ENCODE data around the gene ADCY9.
"Not testable (repeated sequence)": the region's sequence is repeated elsewhere in the genome, so short reads cannot be mapped to it uniquely, and the experiment has no call there.

Gene ADCY9

DNA sequence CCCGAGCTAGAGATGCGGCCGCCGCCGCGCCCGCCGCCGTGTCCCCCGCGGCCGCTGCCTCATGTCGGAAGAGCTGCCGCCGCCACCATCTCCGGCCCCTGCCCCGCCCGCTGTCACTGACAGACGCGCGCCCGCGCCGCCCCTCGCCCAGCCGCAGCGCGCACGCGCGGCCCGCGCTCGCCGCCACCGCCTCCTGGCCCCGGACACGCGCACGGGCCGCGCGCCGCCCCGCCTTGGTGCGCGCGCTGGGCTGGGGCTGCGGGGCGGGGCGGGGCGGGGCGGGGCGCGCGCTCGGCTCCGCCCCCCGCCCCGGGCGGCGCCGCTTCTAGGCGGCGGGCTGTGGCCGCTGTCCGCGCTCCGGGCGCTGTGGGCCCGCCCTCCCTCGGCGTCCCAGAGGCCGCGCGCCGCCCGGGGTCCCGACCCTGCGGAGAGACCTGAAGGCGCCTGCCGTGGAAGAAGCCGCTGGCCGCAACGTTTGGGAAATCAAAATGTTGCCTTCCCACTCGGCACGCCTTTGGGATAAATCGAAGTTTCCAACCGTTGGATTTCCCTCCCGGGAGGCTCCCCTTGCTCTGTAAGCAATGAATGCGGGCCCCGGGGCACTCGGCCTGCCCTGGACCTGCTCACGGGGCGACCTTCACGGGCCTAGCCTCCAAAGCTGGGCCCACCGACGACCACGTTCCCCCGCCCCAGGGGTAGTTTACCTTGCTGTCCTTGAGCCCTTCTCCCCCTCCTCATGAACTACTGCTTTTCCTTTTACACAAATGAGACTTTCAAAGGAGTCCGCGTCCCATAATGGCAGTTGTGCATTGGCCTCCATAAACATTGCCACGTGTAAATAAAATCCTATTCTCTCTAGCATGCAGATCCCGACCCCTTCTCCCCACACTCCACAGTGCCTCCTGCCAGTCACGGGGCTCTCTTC, at the start of gene ADCY9:
Gene ADCY9 (minus strand): TSS at position 118 of the 925 bp plus-strand sequence. CDS start 1,000 bp downstream, outside the sequence.
- no peak for DNase-seq

DNA sequence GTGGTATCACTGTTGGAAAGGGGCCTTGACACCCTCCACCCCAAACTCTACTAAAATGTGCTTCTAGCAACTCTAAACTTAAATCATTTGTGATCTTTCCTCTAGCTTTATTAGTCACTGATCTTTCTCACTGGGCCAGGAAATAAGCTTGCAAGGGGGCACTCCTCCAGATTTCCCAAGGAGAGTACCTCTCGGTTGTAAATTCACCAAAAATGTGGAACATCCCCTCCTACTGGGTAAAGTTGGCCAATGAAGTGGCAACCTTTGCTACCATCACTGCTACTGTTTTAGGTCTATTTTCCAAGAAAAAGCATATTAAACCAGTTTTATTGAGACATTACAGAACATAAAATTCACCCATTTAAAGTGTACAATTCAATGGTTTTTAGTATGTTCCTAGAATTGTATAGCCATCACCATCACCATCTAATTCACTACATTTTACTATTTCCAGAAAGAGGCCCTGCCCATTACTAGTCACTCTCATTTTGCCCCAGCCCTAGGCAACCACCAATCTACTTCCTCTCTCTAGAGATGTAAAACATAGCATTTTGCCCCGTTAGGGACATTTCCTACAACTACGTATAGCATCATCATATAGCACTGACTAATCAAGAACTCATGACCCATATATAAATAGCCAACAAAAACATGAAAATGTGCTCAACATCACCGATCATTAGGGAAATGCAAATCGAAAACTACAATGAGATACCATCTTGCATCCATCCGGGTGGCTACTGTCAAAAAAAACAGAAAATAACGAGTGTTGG, 44.6 kb upstream of the ADCY9 start:
- DNase-seq = no peak

DNA sequence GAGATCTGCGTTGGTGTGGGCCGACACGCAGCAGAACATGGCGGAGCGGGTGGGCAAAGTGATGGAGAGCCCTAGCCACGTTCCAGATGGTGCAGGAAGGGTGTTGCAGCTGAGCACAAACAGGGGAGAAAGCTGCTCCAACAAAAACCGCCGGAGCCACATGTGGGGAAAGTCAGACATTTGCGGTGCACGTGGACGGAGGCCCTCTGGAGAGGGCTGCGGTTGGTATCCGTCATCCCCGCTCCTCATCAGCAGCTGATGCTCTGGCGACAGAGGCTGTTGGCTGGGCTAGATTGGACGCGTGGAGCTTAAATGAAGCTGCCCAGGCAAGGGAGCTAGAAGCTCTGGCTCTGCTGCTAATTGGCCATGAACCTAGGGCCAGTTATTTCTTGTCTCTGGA, 43.5 kb upstream of the ADCY9 start:
- no peak for DNase-seq

DNA sequence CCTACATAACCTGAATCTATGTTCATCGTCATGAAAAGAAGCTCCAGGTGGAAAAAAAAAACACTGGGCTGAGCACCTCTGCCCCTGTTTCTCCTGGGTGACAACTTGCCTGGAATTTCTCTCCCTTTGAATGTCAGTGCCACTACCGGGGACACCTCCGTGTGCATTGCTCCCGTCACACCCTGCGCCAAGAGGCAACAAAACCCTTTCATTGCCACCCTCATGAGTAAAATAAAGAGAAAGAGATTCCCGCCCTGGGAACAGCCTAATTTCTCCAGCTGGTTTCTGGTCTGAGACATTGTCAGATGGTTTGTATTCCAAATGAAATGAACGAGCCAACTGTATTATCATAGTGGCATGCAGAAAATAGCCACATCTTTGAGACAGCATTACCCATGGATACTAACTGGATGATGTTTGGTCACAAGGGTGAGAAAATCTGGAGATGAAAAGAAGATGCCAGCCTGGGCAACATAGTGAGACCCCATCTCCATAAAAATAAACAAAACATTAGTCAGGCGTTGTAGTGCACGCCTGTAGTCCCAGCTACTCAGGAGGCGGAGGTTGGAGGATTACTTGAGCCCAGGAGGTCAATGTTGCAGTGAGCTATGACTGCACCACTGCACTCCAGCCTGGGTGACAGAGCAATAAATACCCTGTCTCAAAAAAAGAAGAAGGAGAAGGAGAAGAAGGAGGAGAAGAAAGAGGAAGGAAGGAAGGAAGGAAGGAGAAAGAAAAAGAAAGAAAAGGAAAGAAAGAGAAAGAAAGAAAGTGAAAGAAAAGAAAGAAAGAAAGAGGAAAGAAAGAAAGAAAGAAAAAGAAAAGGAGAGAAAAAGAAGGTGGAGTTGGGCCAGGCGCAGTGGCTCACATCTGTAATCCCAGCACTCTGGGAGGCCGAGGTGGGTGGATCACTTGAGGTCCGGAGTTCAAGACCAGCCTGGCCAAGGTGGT, 42.2 kb upstream of the ADCY9 start:
- no peak for DNase-seq

DNA sequence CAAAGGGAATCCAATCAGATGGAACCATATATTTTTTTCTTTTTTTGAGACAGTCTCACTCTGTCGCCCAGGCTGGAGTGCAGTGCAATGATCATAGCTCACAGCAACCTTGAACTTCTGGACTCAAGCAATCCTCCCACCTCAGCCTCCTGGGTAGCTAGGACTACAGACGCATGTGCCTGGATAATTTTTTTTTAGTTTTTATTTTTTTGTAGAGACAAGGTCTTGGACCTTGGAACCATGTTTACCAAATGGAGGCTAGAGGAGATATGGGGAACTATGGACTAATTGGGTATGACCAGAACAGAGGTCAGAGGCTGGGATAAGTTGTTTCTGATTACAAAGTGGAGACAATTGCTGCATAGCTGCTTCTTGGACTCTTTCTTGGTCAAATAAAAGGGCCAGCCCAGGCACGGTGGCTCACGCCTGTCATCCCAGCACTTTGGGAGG, 41.2 kb upstream of the ADCY9 start:
- DNase-seq = no peak

DNA sequence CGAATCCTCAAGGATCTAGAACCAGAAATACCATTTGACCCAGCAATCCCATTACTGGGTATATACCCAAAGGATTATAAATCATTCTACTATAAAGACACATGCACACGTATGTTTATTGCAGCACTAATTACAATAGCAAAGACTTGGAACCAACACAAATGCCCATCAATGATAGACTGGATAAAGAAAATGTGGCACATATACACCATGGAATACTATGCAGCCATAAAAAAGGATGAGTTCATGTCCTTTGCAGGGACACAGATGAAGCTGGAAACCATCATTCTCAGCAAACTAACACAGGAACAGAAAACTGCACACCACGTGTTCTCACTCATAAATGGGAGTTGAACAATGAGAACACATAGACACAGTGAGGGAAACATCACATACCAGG, 40.3 kb upstream of the ADCY9 start:
- not testable (repeated sequence) for DNase-seq

DNA sequence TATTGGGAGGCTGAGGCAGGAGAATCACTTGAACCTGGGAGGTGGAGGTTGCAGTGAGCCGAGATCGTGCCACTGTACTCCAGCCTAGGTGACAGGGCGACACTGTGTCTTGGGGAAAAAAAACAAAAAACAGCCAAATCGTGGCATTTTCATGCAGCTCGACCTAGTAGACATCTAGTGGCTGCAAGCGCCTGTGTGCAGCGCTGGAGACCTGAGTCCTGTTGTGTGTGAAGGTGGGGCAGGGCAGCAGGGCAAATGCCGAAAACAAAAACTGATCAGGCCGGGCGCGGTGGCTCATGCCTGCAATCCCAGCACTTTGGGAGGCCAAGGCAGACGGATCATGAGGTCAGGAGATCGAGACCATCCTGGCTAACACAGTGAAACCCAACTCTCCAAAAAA, 37.1 kb upstream of the ADCY9 start:
- not testable (repeated sequence) for DNase-seq

DNA sequence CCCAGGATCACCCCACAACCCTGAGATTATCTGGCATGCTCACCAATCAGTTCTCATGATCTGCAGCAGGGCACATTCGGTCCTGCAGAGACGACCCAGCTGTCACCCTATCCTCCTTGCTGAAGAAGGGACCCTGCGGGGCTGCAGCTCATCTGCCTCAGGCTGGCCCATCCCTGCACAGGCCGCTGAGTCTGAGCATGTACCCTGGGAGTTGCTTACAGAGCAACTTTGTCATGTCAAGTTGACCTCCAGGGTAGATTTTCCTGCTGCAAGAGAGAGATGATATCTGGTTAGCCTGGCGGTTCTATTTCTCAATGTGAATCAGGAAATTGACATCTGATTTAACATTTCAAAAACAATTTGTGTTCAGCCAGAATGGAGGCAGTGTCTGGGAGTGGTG, 36.0 kb upstream of the ADCY9 start:
- DNase-seq = no peak

DNA sequence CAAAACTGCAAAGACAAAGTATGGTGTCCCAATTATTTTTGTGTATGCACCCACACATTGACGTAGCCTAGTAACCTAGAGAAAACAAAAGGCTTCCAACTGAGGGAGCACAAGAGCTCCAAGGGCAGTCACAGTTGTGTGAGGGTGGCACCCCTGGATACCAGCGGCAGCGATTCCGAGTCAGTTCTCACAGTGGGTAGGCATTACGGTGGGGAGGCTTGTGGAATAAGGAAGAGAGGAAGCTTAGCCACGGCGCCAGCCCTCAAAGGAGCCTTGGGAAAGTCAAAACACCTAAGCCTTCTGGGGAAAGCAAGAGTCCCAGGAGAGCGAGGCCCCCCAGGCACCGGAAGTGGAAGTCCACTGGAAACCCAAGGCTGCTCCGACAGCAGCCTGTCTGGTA, 31.0 kb upstream of the ADCY9 start:
- DNase-seq = no peak

DNA sequence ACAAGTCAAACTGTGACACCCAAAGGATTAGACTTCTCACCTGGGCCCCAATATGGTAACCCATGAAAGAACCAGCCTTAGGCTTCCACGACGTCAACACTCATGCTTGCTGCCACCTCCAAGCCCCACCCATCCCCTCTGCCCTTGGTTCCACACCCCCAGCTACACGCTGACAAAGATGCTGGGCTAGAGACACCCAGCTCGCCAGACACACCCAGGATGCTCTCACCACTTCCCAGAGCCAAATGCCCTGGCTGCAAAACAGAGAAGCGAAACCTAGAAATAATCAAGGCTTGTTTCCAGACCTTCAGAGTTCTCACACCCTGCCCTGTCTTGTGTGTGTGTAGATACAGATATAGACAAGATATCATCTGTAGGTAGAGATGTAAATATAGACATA, 26.0 kb upstream of the ADCY9 start:
- no peak for DNase-seq

DNA sequence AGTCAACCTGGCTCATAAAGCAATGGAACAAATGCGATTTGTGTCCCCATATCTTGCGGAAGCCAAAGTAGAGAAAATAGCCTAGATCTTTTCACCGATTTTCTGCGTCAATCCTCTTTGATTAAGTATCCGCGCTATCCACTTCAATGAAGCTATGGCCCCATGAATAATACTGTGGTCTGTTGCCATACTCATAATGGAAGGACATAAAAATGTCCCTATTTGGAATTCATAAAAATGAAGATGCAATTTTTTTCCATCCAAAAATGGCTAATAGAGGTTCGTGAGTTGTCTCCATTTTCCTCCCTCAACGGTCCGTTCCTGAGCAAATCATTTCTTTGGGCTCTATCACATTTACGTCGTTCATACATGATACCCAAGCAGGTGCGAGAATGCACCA, 25.4 kb upstream of the ADCY9 start:
- DNase-seq = no peak

DNA sequence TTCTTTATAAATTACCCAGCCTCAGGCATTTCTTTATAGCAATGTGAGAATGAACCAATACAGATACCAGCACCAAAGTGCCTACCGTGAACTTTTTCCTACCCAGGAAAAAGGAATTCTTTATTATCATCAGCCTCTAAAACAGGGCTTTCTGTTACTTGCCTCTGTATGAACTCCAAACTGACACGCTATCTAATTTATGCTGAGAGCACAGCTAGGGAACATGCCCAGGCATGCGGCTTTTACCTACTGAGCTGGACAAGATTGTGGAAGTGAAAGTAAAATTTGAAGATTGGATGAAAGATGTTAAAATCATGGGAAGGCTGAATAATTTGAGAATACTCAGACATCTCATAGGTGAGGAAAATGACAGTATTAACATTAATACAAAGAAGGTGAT, 24.4 kb upstream of the ADCY9 start:
- no peak for DNase-seq

DNA sequence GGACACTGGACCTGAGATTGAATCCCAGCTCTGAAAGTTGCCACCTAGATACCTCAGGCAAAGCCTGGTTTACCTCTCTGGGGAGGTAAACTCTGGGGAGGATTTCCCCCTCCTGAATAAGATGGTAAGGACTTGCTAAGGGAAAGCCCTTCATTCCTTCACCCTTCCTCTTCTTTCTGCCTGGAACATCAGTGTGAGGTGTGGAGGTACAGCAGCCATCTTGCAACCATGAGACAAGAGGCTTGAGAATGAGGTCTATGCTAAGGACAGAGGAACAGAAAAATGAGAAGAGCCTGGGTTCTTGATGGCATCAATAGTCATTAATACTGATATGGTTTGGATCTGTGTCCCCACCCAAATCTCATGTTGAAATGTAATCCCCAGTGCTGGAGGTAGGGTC, 23.7 kb upstream of the ADCY9 start:
- DNase-seq = no peak

DNA sequence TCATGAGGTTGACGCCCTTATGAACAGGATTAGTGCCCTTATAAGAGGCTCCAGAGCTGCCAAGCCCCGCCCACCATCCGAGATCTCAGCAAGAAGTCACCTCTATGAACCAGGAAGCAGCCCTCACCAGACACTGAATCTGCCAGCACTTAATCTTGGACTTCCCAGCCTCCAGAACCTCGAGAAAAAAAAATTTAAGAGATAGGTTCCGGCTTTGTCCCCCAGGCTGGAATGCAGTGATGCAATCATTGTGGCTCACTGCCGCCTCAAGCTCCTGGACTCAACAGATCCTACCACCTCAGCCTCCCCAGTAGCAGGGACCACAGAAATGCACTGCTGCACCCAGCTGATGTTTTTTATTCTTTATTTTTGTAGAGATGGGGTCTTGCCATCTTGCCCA, 22.5 kb upstream of the ADCY9 start:
- DNase-seq = no peak

DNA sequence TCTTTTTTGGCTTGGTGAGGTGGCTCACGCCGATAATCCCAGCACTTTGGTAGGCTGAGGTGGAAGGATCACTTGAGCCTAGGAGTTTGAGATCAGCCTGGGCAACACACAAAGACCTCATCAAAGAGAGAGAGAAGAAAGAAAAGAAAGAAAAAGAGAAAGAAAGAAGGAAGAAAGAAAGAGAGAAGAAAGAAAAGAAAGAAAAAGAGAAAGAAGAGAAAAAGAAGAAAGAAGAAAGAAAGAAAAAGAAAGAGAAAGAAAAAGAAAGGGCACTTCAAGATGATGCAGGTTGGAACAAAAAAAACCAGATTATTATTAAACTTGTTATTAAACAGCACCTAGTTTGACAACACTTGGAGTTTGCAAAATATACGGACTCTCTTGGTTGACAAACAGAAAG, 21.2 kb upstream of the ADCY9 start:
- no peak for DNase-seq

DNA sequence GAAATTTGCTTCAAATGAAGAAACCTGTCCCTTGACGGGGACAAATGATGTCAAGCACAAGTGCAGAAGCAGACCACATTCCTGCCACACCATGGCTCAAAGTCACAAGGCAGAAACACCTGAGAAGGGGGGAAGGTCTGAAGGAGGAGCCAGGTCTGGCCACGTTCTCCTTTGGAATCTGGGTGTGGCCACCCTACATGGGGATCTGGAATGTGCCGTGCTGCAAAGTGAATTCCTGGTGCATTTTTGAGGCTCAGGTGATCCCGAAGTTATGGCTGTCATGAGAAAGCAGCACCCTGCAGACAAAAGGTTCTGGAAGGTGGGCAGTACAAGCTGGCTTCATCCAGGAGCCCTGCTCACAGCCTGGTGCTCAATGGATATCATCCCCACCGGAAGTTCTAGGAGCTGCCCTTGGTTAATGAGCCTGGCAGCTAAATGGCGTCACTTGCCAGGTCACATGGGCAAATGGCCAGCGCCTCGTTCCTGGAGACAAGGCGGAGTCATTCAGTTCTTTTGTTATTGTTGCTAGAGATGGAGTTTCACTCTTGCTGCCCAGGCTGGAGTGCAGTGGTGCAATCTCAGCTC, 20.1 kb upstream of the ADCY9 start:
- no peak for DNase-seq

DNA sequence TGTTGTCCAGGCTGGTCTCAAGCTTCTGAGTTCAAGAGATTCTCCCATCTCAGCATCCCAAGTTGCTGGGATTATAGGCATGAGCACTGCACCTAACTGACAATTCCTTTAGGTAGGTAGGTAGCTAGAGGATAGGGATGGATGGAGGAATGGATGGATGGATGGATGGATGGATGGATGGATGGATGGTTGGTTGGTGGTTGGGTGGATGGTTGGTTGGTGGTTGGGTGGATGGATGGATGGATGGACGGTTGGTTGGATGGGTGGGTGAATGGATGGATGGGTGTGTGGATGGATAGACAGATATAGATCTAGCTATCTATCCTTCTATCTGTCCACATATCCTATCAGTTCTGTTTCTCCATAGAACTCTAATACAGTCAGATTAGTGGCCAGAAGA, 19.3 kb upstream of the ADCY9 start:
- DNase-seq = no peak

DNA sequence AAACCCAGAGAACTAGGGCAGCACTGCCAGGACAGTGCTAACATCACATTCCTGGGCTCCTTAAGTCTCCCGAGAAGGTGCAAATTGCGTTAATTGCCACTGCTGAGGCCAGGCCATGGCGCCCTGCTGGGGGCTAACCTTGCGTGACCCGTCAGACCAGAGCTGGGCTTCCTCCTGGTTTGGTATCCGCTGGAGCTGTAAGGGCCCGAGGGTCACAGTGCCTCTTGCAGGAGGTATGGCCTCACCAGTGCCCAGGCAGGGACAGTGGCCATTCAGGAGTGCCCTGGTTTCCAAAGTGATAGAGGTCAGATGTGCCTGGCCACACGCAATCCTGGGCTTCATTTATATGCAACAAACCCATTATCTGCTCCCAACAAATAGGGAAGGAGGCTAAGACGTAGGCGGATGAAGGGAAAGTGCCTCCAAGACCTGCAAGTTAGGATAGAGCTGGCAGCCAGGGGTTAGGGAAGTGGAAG, 17.7 kb upstream of the ADCY9 start:
- no peak for DNase-seq

DNA sequence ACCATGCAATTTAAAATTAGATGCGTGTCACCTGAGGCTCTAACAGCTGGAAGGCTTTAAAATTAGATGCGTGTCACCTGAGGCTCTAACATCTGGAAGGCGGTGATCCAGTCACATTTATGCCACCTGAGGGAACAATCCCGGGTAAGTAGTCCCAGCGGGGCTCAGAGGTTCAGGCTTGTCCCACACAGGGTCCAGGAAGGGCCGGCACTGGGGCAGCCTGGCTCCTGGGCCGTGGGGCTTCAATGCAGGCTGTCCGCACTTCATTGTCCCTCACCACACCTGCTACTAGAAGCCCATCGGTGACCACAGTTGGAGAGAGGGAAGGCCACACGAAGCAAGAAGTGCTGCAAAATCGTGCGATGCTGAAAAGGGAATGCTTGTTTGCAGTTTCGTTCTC, 15.4 kb upstream of the ADCY9 start:
- no peak for DNase-seq

DNA sequence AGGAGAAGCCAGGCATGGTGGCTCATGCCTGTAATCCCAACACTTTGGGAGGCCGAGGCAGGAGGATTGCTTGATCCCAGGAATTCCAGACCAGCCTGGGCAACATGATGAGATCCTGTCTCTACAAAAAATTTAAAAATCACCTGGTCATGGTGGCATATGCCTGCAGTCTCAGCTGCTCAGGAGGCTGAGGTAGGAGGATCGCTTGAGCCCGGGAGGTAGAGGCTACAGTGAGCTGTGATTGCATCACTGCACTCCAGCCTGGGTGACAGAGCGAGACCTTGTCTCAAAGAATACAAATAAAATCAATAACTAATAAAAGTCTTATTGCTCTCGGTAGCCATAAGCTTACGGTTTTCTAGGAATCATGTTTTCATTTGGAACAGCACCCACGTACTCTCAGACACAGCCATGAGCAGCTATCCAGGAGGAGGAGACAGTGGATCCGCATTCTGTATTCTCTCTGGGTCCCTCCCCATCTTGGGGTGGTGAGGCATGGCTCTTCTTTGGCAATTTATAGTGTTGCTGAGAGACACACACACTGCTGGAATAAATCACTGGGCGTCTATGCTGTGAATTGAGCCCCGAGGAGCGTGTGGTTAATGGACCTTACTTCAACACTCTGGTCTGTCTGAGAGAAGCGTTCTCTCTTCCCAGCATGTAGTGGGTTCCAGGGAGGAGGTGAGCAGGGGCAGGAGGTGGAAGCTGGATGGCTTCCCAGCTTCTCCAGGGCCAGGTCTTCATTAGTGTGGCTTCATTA, 8.5 kb upstream of the ADCY9 start:
- no peak for DNase-seq

DNA sequence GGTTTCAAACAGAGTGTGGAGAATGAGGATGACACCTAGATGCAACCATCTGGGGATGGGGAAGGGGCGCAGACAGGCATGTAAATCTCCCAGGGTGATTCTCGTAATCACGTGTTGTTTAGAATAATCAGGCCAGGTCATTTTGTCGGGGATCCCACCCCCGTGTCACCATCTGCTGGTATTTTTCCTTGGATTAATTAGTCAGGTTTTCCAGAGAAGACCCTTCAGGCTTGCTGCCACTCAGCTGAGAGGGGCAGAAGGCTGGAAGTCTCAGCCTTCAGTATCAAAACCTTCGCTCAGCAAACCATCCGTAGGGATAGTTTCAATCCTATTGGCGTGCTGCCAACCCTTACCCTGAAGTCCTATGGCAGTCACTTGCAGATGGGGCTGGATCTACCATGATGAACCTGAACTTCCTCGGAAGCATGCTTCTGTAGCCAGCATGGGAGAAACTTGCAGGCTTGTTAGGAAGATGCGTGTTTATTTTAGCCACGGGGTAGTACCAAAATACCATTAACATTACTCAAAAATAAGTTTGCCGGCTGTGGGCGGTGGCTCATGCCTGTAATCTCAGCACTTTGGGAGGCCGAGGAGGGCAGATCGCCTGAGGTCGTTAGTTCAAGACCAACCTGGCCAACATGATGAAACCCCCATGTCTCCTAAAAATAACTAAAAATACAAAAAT, 7.5 kb upstream of the ADCY9 start:
- DNase-seq = no peak

All from NCI-H748 treated with DMSO at 0.1 percent for 48 hours (cell line).